Measurements from ENCODE around the gene CDC14A.

Gene CDC14A

GRCh38 chr1:100440075-100440809 is 87.9 kb downstream of the CDC14A start:
- no peak overlapping the region for H3K4me3 ChIP-seq (ENCODE audit: low read depth, low read length)

- H3K4me3 ChIP-seq (ENCODE audit: low read depth, low read length) = no peak overlapping the region
These were observed 88.8 kb downstream of the CDC14A start for GRCh38 chr1:100441146-100441545.

GRCh38 chr1:100441651-100442050 is 89.3 kb downstream of the CDC14A start:
- no peak overlapping the region for H3K4me3 ChIP-seq (ENCODE audit: low read depth, low read length)

- no peak overlapping the region for H3K4me3 ChIP-seq (ENCODE audit: low read depth, low read length)
These were observed 91.7 kb downstream of the CDC14A start for GRCh38 chr1:100443811-100444571.

GRCh38 chr1:100445565-100445964 is 93.3 kb downstream of the CDC14A start:
- H3K4me3 ChIP-seq (ENCODE audit: low read depth, low read length) = no peak overlapping the region

- H3K4me3 ChIP-seq (ENCODE audit: low read depth, low read length) = no peak overlapping the region
These were observed 96.1 kb downstream of the CDC14A start for GRCh38 chr1:100448366-100448765.

- H3K4me3 ChIP-seq (ENCODE audit: low read depth, low read length) = no peak overlapping the region
These were observed 97.2 kb downstream of the CDC14A start for GRCh38 chr1:100449477-100449876.

- no peak overlapping the region for H3K4me3 ChIP-seq (ENCODE audit: low read depth, low read length)
These were observed 100.3 kb downstream of the CDC14A start for GRCh38 chr1:100452641-100453040.

GRCh38 chr1:100455478-100456072 is 103.3 kb downstream of the CDC14A start:
- no peak overlapping the region for H3K4me3 ChIP-seq (ENCODE audit: low read depth, low read length)

- H3K4me3 ChIP-seq (ENCODE audit: low read depth, low read length) = no peak overlapping the region
These were observed 104.6 kb downstream of the CDC14A start for GRCh38 chr1:100456880-100457279.

GRCh38 chr1:100457683-100458082 is 105.4 kb downstream of the CDC14A start:
- no peak overlapping the region for H3K4me3 ChIP-seq (ENCODE audit: low read depth, low read length)

GRCh38 chr1:100458661-100459357 is 106.5 kb downstream of the CDC14A start:
- no peak overlapping the region for H3K4me3 ChIP-seq (ENCODE audit: low read depth, low read length)

- no peak overlapping the region for H3K4me3 ChIP-seq (ENCODE audit: low read depth, low read length)
These were observed 107.2 kb downstream of the CDC14A start for GRCh38 chr1:100459358-100460114.

GRCh38 chr1:100461222-100461621 is 108.9 kb downstream of the CDC14A start:
- H3K4me3 ChIP-seq (ENCODE audit: low read depth, low read length) = no peak overlapping the region

GRCh38 chr1:100462326-100463025 is 110.2 kb downstream of the CDC14A start:
- no peak overlapping the region for H3K4me3 ChIP-seq (ENCODE audit: low read depth, low read length)

GRCh38 chr1:100463791-100464424 is 111.6 kb downstream of the CDC14A start:
- H3K4me3 ChIP-seq (ENCODE audit: low read depth, low read length) = no peak overlapping the region

- no peak overlapping the region for H3K4me3 ChIP-seq (ENCODE audit: low read depth, low read length)
These were observed 117.3 kb downstream of the CDC14A start for GRCh38 chr1:100469578-100469977.

- H3K4me3 ChIP-seq (ENCODE audit: low read depth, low read length) = no peak overlapping the region
These were observed 122.5 kb downstream of the CDC14A start for GRCh38 chr1:100474834-100475233.

GRCh38 chr1:100476735-100477290 is 124.5 kb downstream of the CDC14A start:
- no peak overlapping the region for H3K4me3 ChIP-seq (ENCODE audit: low read depth, low read length)
